K562 (cell line): ENCODE measurements around the gene SHISA9. TPM values are rescaled to one million over a fixed set of nuclear protein-coding genes. Genes with fewer than 3 reads are reported as not detected.

Experiments
- ATAC-seq: fragments of 200-7000 bp; cut with Tn5 transposase; 3 replicates; pipeline ENCODE4 v1.9.1; 2020; ENCODE audit warnings: moderate library complexity
- BruUV-seq: library from RNA; stranded (reverse); fragments of 400-500 nt; replicated peaks from 2 replicates; lab custom pipeline; 2021; lab: Mats Ljungman, UMichigan
- CTCF ChIA-PET: fragments of 300-600 bp; formaldehyde crosslinking; extraction: SDS; loops from one replicate; lab custom pipeline; 2021; ENCODE audit warnings: low intra/inter-chr PET ratio; lab: Yijun Ruan, JAX
- POLR2A ChIA-PET: fragments of 300-600, 350-650 bp; sonication (Branson Sonifier 250); formaldehyde crosslinking; extraction: SDS; loops from one replicate; lab custom pipeline; 2021; ENCODE audit warnings: antibody characterized with exemption, inconsistent platforms; lab: Yijun Ruan, JAX
- DNase-seq, 4 experiments: peaks; one replicate each; pipeline versions ENCODE4 v3.0.0 to v3.0.0-alpha.2; 2011 to 2018; ENCODE audit warnings: low spot score in 3 of 4, mixed read lengths in 3 of 4; ENCODE audit errors: extremely low read depth in 1 of 4
- FAIRE-seq: peaks from 2 replicates; lab custom pipeline; 2011; peaks lifted over from hg19 to GRCh38; lab: Jason Lieb, UNC
- H2AFZ ChIP-seq: 2 replicates; pipeline ENCODE4 v1.6.0; 2011; ENCODE audit warnings: low read depth, low read length, control low read depth, inconsistent platforms
- H3K27ac ChIP-seq: fragments of 200-600 bp; 3 replicates; pipeline ENCODE4 v1.8.0; 2011; ENCODE audit warnings: low read depth, mild to moderate bottlenecking, control low read depth, inconsistent platforms, low read length, moderate library complexity, mixed read lengths; ENCODE audit errors: extremely low read depth
- H3K27me3 ChIP-seq, 2 experiments: fragments of 300-600 bp in 1 of 2; 2 replicates in 1 of 2; 3 replicates in 1 of 2; pipeline versions ENCODE4 v1.6.0 to v1.8.0; 2011; ENCODE audit warnings: inconsistent platforms in 2 of 2, low read length in 2 of 2, mild to moderate bottlenecking in 1 of 2, mixed read lengths in 1 of 2, moderate library complexity in 1 of 2; ENCODE audit not compliant: control insufficient read depth in 2 of 2, insufficient read depth in 2 of 2
- H3K36me3 ChIP-seq: fragments of 300-600 bp; 3 replicates; pipeline ENCODE4 v1.8.0; 2011; ENCODE audit warnings: mild to moderate bottlenecking, low read length, inconsistent platforms; ENCODE audit not compliant: control insufficient read depth, insufficient read depth
- H3K4me1 ChIP-seq, 2 experiments: fragments of 200-600 bp in 1 of 2; replicated peaks in 1 of 2; 2 replicates in 1 of 2; 3 replicates in 1 of 2; pipeline versions ENCODE4 v1.5.1 to v1.8.0; 2011; ENCODE audit warnings: inconsistent platforms in 2 of 2, low read length in 2 of 2, mild to moderate bottlenecking in 1 of 2, mixed read lengths in 1 of 2, moderate library complexity in 1 of 2; ENCODE audit not compliant: control insufficient read depth in 2 of 2, insufficient read depth in 2 of 2
- H3K4me2 ChIP-seq: 2 replicates; pipeline ENCODE4 v1.6.1; 2011; ENCODE audit warnings: low read length, control low read depth, inconsistent platforms, mixed read lengths; ENCODE audit not compliant: insufficient read depth
- H3K4me3 ChIP-seq: fragments of 200-600 bp; sonication (generic), shearing (Covaris generic); 2 replicates; pipeline ENCODE4 v1.5.1; 2016; ENCODE audit warnings: control low read depth, inconsistent platforms
- H3K79me2 ChIP-seq: fragments of 200-600 bp; 3 replicates; pipeline ENCODE4 v1.8.0; 2011; ENCODE audit warnings: low read length, inconsistent platforms; ENCODE audit not compliant: control insufficient read depth, insufficient read depth
- H3K9ac ChIP-seq, 2 experiments: 2 replicates each; pipeline versions ENCODE4 v1.6.0 to v1.6.1; 2011; ENCODE audit warnings: low read depth in 2 of 2, low read length in 2 of 2, control low read depth in 1 of 2, inconsistent platforms in 1 of 2, mild to moderate bottlenecking in 1 of 2, mixed read lengths in 1 of 2; ENCODE audit not compliant: insufficient read depth in 1 of 2
- H3K9me1 ChIP-seq: one replicate; pipeline ENCODE4 v1.6.0; 2011; ENCODE audit warnings: inconsistent platforms, mild to moderate bottlenecking, low read length, moderate library complexity; ENCODE audit not compliant: control insufficient read depth, insufficient read depth
- H3K9me3 ChIP-seq: replicated peaks from 2 replicates; pipeline ENCODE4 v1.5.1; 2011; ENCODE audit warnings: low read depth, low read length, inconsistent platforms; ENCODE audit not compliant: control insufficient read depth, insufficient read depth
- H4K20me1 ChIP-seq: replicated peaks from 2 replicates; pipeline ENCODE4 v1.6.1; 2011; ENCODE audit warnings: low read length, inconsistent platforms, mixed read lengths; ENCODE audit not compliant: control insufficient read depth, insufficient read depth
- ATF1 ChIP-seq, 2 experiments: fragments of 450-650 bp in 1 of 2; IDR thresholded peaks; 2 replicates each; pipeline ENCODE4 v1.6.1; 2016; ENCODE audit warnings: missing compliant biosample characterization in 1 of 2, missing genetic modification characterization in 1 of 2
- CC2D1A ChIP-seq: fragments of 450-650 bp; IDR thresholded peaks from 2 replicates; pipeline ENCODE4 v1.6.1; 2017; ENCODE audit warnings: mild to moderate bottlenecking
- KDM4B ChIP-seq, 2 experiments: fragments of 450-650 bp in 1 of 2; sonication (generic) in 1 of 2; IDR thresholded peaks; 2 replicates each; pipeline ENCODE4 v1.6.1; 2016 to 2017; ENCODE audit warnings: borderline replicate concordance in 2 of 2, antibody characterized with exemption in 1 of 2, low read depth in 1 of 2, mild to moderate bottlenecking in 1 of 2
- NCOA6 ChIP-seq: fragments of 450-650 bp; IDR thresholded peaks from 2 replicates; pipeline ENCODE4 v1.6.1; 2017; ENCODE audit warnings: mild to moderate bottlenecking
- POLR2B ChIP-seq: fragments of 450-650 bp; IDR thresholded peaks from 2 replicates; pipeline ENCODE4 v1.6.1; 2018; ENCODE audit warnings: low read depth; ENCODE audit not compliant: partially characterized antibody
- RBM25 ChIP-seq: fragments of 200-400 bp; formaldehyde crosslinking; IDR thresholded peaks from 2 replicates; pipeline ENCODE4 v1.6.1; 2018; ENCODE audit warnings: low read length, low read depth, moderate library complexity; ENCODE audit not compliant: severe bottlenecking
- ZFP36 ChIP-seq: fragments of 150-350 bp; IDR thresholded peaks from 2 replicates; pipeline ENCODE4 v1.6.1; 2018; ENCODE audit warnings: low read length, low read depth; ENCODE audit not compliant: partially characterized antibody
- WGBS: fragments of 100-300 bp; shearing (Covaris generic); methylation state at CpG from one replicate; pipeline ENCODE4 v1.1.6; 2016; ENCODE audit warnings: low coverage, mixed read lengths; ENCODE audit not compliant: insufficient coverage; ENCODE audit errors: missing lambda C conversion rate; 5-methylcytosine and 5-hydroxymethylcytosine counted together
- in situ Hi-C: fragments of 300-500 bp; cut with MboI; formaldehyde crosslinking; loops from 4 replicates; pipeline ENCODE4 v1.15.0; 2018; ENCODE audit warnings: inconsistent platforms, mixed read lengths
- intact Hi-C: fragments of 100-400 bp; cut with micrococcal nuclease; formaldehyde crosslinking; loops from 2 replicates; pipeline ENCODE4 v1.14.2; 2022
- polyA plus RNA-seq, 8 experiments: library from polyadenylated mRNA; depleted of rRNA in 4 of 8; stranded (reverse) in 5 of 8; unstranded in 3 of 8; fragments of >200 nt; fragmentation: Nextera tagmentation in 2 of 8; fragmentation: Illumina TruSeq in 1 of 8; extraction: Ambion mirVana in 2 of 8; extraction: Trizol in 1 of 8; gene quantifications; 2 replicates each; pipeline versions ENCODE4 v1.2.1 to v1.2.3, GENCODE V29; 2011 to 2014; ENCODE audit warnings: inconsistent platforms in 1 of 8, missing spikeins in 1 of 8
- total RNA-seq, 7 experiments: library from RNA; depleted of rRNA in 6 of 7; stranded (reverse); fragments of >200 nt in 6 of 7; fragmentation: Illumina TruSeq in 2 of 7; extraction: Trizol in 2 of 7; gene quantifications; 2 replicates each; pipeline versions ENCODE4 v1.2.1 to v1.2.3, GENCODE V29; 2011 to 2021; ENCODE audit warnings: low replicate concordance in 1 of 7
- TF ChIP-seq, protein P1 (sequence below): fragments of 250-450 bp; sonication (Bioruptor Pico); IDR thresholded peaks from 2 replicates; pipeline ENCODE4 v1.8.0; 2022; ENCODE audit warnings: moderate library complexity, mild to moderate bottlenecking, inconsistent platforms

SHISA9 gene
- total and polyA plus RNA-seq, 9 of the 15 experiments (the other 6 are each of a cell fraction or from before 2014, with no cell fraction given): under 0.01 to 0.16 (median 0.01) TPM; not detected in 6

DNA sequence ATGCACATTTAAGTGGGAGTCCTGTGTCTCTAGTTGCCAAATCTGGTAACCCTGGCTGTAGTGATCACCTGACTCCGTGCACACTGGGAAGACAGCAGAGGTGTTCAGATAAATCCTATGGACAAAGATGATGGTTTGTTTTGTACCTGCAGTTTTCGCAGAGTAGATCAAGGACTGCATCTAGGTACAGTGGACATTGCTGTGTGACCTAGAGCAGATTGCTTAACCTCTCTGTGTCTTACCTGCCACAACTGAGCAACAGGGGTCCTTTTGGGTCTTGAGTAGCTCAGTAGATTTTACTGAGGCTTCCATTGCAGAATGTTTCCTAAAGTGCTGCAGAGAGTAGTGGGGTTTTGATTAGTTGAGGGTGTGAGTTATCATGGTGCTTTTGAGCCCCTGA is 160.8 kb downstream of the SHISA9 start:
- Histone ChIP-seq H3K79me2 (no peaks in the 10 kb centered on the region), H3K4me1 (no peaks in the 10 kb centered on the region), H3K9me1 (no peaks in the 10 kb centered on the region), H3K36me3 (no peaks in the 10 kb centered on the region), H2AFZ (no peak overlapping the region), H3K27ac (no peak overlapping the region), H3K9me3 (no peaks in the 10 kb centered on the region), H3K9ac (no peak overlapping the region), H3K4me2 (no peak overlapping the region), H3K27me3 (no peaks in the 10 kb centered on the region; a peak in 2 of 5 replicates), H3K4me3 (no peak overlapping the region), H4K20me1 (no peaks in the 10 kb centered on the region)
- ATAC-seq: no peak
- POLR2A ChIA-PET: no interaction called here
- CTCF ChIA-PET: no interaction called here
- no peak for DNase-seq
- TF ChIP-seq KDM4B (IDR thresholded peaks at IDR 0.05; ENCODE audit: borderline replicate concordance in 2 of 2, low read depth in 1 of 2) (no peak), CC2D1A (no peak), NCOA6 (no peak), POLR2B (no peak), ZFP36 (peak; percentile 78), ATF1 (CRISPR knock-in tag; IDR thresholded peaks at IDR 0.05) (no peak), ATF1 (tag; IDR thresholded peaks at IDR 0.05) (no peak), RBM25 (peak; percentile 86)
- TF ChIP-seq, protein P1, sequence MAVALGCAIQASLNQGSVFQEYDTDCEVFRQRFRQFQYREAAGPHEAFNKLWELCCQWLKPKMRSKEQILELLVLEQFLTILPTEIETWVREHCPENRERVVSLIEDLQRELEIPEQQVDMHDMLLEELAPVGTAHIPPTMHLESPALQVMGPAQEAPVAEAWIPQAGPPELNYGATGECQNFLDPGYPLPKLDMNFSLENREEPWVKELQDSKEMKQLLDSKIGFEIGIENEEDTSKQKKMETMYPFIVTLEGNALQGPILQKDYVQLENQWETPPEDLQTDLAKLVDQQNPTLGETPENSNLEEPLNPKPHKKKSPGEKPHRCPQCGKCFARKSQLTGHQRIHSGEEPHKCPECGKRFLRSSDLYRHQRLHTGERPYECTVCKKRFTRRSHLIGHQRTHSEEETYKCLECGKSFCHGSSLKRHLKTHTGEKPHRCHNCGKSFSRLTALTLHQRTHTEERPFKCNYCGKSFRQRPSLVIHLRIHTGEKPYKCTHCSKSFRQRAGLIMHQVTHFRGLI (CRISPR knock-in tag): no peak
- intact Hi-C loops (no loop called here), in situ Hi-C loops (no loop called here)
- BruUV-seq: no TSS peak
- FAIRE-seq: no peak
- WGBS: 0% methylated on average over 2 of the region's 2 CpGs
